HG03066 (cell line): ENCODE measurements around the gene TUBB1.
"Not testable (repeated sequence)": the region's sequence is repeated elsewhere in the genome, so short reads cannot be mapped to it uniquely, and the experiment has no call there.

Experiments
- ATAC-seq: cut with Tn5 transposase; IDR thresholded peaks from one replicate; pipeline ENCODE4 v1.9.1; 2021; ENCODE audit warnings: low read depth; ENCODE audit not compliant: unreplicated experiment

Gene TUBB1

GRCh38 chr20:59004763-59005522 lies 14.3 kb upstream of the TUBB1 start:
- peak; percentile 61 for ATAC-seq

- no peak for ATAC-seq
Measured at GRCh38 chr20:59005523-59006166, 13.6 kb upstream of the TUBB1 start.

- no peak for ATAC-seq
Measured at GRCh38 chr20:59006167-59006863, 12.9 kb upstream of the TUBB1 start.

GRCh38 chr20:59006864-59007664 lies 12.2 kb upstream of the TUBB1 start, which contains the start of gene CTSZ:
Gene CTSZ, minus strand, starts transcription at chr20:59007254. Its CDS starts 126 bp downstream, at chr20:59007128.
- ATAC-seq = no peak

GRCh38 chr20:59007665-59008511 lies 11.3 kb upstream of the TUBB1 start:
- ATAC-seq = peak; percentile 37

GRCh38 chr20:59008715-59009336 lies 10.4 kb upstream of the TUBB1 start:
- ATAC-seq = no peak

- ATAC-seq = no peak
Measured at GRCh38 chr20:59010321-59010994, 8.8 kb upstream of the TUBB1 start.

GRCh38 chr20:59010995-59011873 lies 8.0 kb upstream of the TUBB1 start:
- no peak for ATAC-seq

GRCh38 chr20:59011874-59012157 lies 7.4 kb upstream of the TUBB1 start:
- not testable (repeated sequence) for ATAC-seq

- no peak for ATAC-seq
Measured at GRCh38 chr20:59013031-59013951, 5.9 kb upstream of the TUBB1 start.

- no peak for ATAC-seq
Measured at GRCh38 chr20:59013959-59014608, 5.1 kb upstream of the TUBB1 start.

GRCh38 chr20:59014680-59015389 lies 4.4 kb upstream of the TUBB1 start:
- no peak for ATAC-seq

- no peak for ATAC-seq
Measured at GRCh38 chr20:59015411-59015810, 3.8 kb upstream of the TUBB1 start.

- ATAC-seq = no peak
Measured at GRCh38 chr20:59015812-59016711, 3.2 kb upstream of the TUBB1 start.
